OCI-LY3 (cell line): ENCODE measurements around the gene PUM1.

Experiments used
- H2AFZ ChIP-seq: fragments of 200-600, 300-600 bp; shearing (Covaris generic); 2 replicates; pipeline ENCODE4 v1.6.0; 2014; ENCODE audit warnings: antibody characterized with exemption, low read depth, low read length
- H3K27ac ChIP-seq: fragments of 200-600, 300-600 bp; sonication (generic); 2 replicates; pipeline ENCODE4 v1.5.1; 2014; ENCODE audit warnings: mild to moderate bottlenecking, low read length, moderate library complexity, mixed read lengths
- H3K27me3 ChIP-seq: fragments of 200-600, 300-600 bp; sonication (generic); 2 replicates; pipeline ENCODE4 v1.6.1; 2014; ENCODE audit warnings: low read depth, low read length, mixed read lengths
- H3K36me3 ChIP-seq: fragments of 200-600, 300-600 bp; sonication (generic); replicated peaks from 2 replicates; pipeline ENCODE3; 2014; ENCODE audit warnings: low read depth, low read length, mixed read lengths
- H3K4me1 ChIP-seq: fragments of 300-600, 200-600 bp; sonication (generic); 2 replicates; pipeline ENCODE4 v1.6.1; 2014; ENCODE audit warnings: low read length, mixed read lengths
- H3K4me2 ChIP-seq: fragments of 200-600, 300-600 bp; sonication (generic); 2 replicates; pipeline ENCODE4 v1.6.1; 2014; ENCODE audit warnings: low read length, mixed read lengths
- H3K4me3 ChIP-seq: fragments of 300-600, 200-600 bp; sonication (generic); 2 replicates; pipeline ENCODE4 v1.5.1; 2014; ENCODE audit warnings: antibody characterized with exemption, mild to moderate bottlenecking, low read length, moderate library complexity
- H3K79me2 ChIP-seq: fragments of 300-600, 200-600 bp; shearing (Covaris generic); 2 replicates; pipeline ENCODE4 v1.6.1; 2014; ENCODE audit warnings: mild to moderate bottlenecking, low read length, mixed read lengths
- H3K9ac ChIP-seq: fragments of 300-600, 200-600 bp; shearing (Covaris generic); 2 replicates; pipeline ENCODE4 v1.6.0; 2014; ENCODE audit warnings: mild to moderate bottlenecking, low read length, moderate library complexity
- H3K9me3 ChIP-seq: fragments of 200-600, 300-600 bp; shearing (Covaris generic); 2 replicates; pipeline ENCODE4 v1.6.1; 2014; ENCODE audit warnings: low read length, mixed read lengths; ENCODE audit not compliant: insufficient read depth
- H4K20me1 ChIP-seq: fragments of 200-600, 300-600 bp; sonication (generic); 2 replicates; pipeline ENCODE4 v1.6.1; 2016; ENCODE audit warnings: low read length, mixed read lengths; ENCODE audit not compliant: insufficient read depth
- CTCF ChIP-seq: fragments of 200-600, 300-600 bp; sonication (generic); IDR thresholded peaks from 2 replicates; pipeline ENCODE4 v1.5.1; 2014; ENCODE audit warnings: antibody characterized with exemption, low read length, low read depth
- EZH2phosphoT487 ChIP-seq: fragments of 200-600 bp; shearing (Covaris generic); IDR thresholded peaks from 2 replicates; pipeline ENCODE4 v1.6.1; 2018; ENCODE audit warnings: antibody characterized with exemption, mixed run types, low read depth

PUM1 gene

GRCh38 chr1:30885570-30886522 lies 179.7 kb downstream of the PUM1 start:
- H3K79me2 ChIP-seq = no peaks in the 10 kb centered on the region
- no peak overlapping the region for H3K4me3 ChIP-seq
- TF ChIP-seq EZH2phosphoT487 (no peak), CTCF (no peak)
- H3K9me3 ChIP-seq = no peaks in the 10 kb centered on the region
- peaks cover 6% of the 10 kb centered on the region; the same call in 1 of the 2 replicates for H3K27me3 ChIP-seq
- H3K27ac ChIP-seq = no peak overlapping the region
- peaks cover 17% of the 10 kb centered on the region for H3K4me1 ChIP-seq
- no peaks in the 10 kb centered on the region for H4K20me1 ChIP-seq
- no peak overlapping the region for H3K4me2 ChIP-seq
- no peaks in the 10 kb centered on the region for H3K36me3 ChIP-seq
- H2AFZ ChIP-seq = no peak overlapping the region
- no peak overlapping the region for H3K9ac ChIP-seq

- H2AFZ ChIP-seq = no peak overlapping the region
- no peak overlapping the region for H3K9ac ChIP-seq
- peaks cover 6% of the 10 kb centered on the region; the same call in 1 of the 2 replicates for H3K27me3 ChIP-seq
- H3K4me2 ChIP-seq = no peak overlapping the region
- no peak overlapping the region for H3K4me3 ChIP-seq
- TF ChIP-seq CTCF (no peak), EZH2phosphoT487 (no peak)
- no peaks in the 10 kb centered on the region for H3K36me3 ChIP-seq
- no peak overlapping the region for H3K27ac ChIP-seq
- H3K4me1 ChIP-seq = peaks cover 16% of the 10 kb centered on the region
- H4K20me1 ChIP-seq = no peaks in the 10 kb centered on the region
- no peaks in the 10 kb centered on the region for H3K79me2 ChIP-seq
- H3K9me3 ChIP-seq = no peaks in the 10 kb centered on the region
Observed at GRCh38 chr1:30884723-30885122, 180.8 kb downstream of the PUM1 start.

GRCh38 chr1:30883389-30884172 lies 181.9 kb downstream of the PUM1 start:
- Histone ChIP-seq H3K4me1 (peaks cover 13% of the 10 kb centered on the region), H3K79me2 (no peaks in the 10 kb centered on the region), H3K9me3 (no peaks in the 10 kb centered on the region), H3K27ac (no peak overlapping the region), H3K36me3 (no peaks in the 10 kb centered on the region), H3K27me3 (peaks cover 12% of the 10 kb centered on the region; the same call in 1 of the 2 replicates), H3K9ac (no peak overlapping the region), H4K20me1 (no peaks in the 10 kb centered on the region), H2AFZ (no peak overlapping the region), H3K4me2 (no peak overlapping the region), H3K4me3 (no peak overlapping the region)
- no peak for TF ChIP-seq CTCF

- no peak overlapping the region for H2AFZ ChIP-seq
- no peaks in the 10 kb centered on the region for H3K79me2 ChIP-seq
- peaks cover 13% of the 10 kb centered on the region for H3K4me1 ChIP-seq
- TF ChIP-seq CTCF = no peak
- no peak for TF ChIP-seq EZH2phosphoT487
- H3K9ac ChIP-seq = no peak overlapping the region
- H3K4me3 ChIP-seq = no peak overlapping the region
- H3K36me3 ChIP-seq = no peaks in the 10 kb centered on the region
- H3K9me3 ChIP-seq = no peaks in the 10 kb centered on the region
- peaks cover 20% of the 10 kb centered on the region for H3K27me3 ChIP-seq
- no peak overlapping the region for H3K4me2 ChIP-seq
- H3K27ac ChIP-seq = no peak overlapping the region
- no peaks in the 10 kb centered on the region for H4K20me1 ChIP-seq
Observed at GRCh38 chr1:30882678-30883388, 182.7 kb downstream of the PUM1 start.
